ENCODE measurements around the gene BID. TPM values are rescaled to one million over a fixed set of nuclear protein-coding genes. Genes with fewer than 3 reads are reported as not detected.
"Not testable (repeated sequence)": the region's sequence is repeated elsewhere in the genome, so short reads cannot be mapped to it uniquely, and the experiment has no call there.

The BID gene
- polyA plus RNA-seq, 1 donor: 22.2 TPM

GRCh38 chr22:17769013-17769715 lies 5.1 kb downstream of the BID start:
- Histone ChIP-seq H3K27me3 (ENCODE audit: control insufficient read depth, insufficient read depth, low read length) (no peaks in the 10 kb centered on the region), H3K4me3 (ENCODE audit: low read length) (no peak overlapping the region), H3K9me3 (ENCODE audit: control insufficient read depth, low read depth, low read length) (no peaks in the 10 kb centered on the region), H3K36me3 (ENCODE audit: control insufficient read depth, insufficient read depth, low read length) (peaks cover 2% of the 10 kb centered on the region), H3K27ac (ENCODE audit: low read length) (no peak overlapping the region), H3K4me1 (ENCODE audit: control insufficient read depth, insufficient read depth, low read length) (peaks cover 14% of the 10 kb centered on the region)
- no peak for DNase-seq
- 94% methylated on average over 2 of the region's 14 CpGs for WGBS (ENCODE audit: insufficient coverage, low lambda C conversion rate)

- Histone ChIP-seq H3K36me3 (ENCODE audit: control insufficient read depth, insufficient read depth, low read length) (peaks cover 2% of the 10 kb centered on the region), H3K9me3 (ENCODE audit: control insufficient read depth, low read depth, low read length) (no peaks in the 10 kb centered on the region), H3K4me1 (ENCODE audit: control insufficient read depth, insufficient read depth, low read length) (peaks cover 4% of the 10 kb centered on the region), H3K27ac (ENCODE audit: low read length) (no peak overlapping the region), H3K27me3 (ENCODE audit: control insufficient read depth, insufficient read depth, low read length) (no peaks in the 10 kb centered on the region), H3K4me3 (ENCODE audit: low read length) (no peak overlapping the region)
- 95% methylated on average over 4 of the region's 14 CpGs for WGBS (ENCODE audit: insufficient coverage, low lambda C conversion rate)
- DNase-seq: no peak
Observed at GRCh38 chr22:17767233-17768065, 6.8 kb downstream of the BID start.

- not testable (repeated sequence) for H3K4me1 ChIP-seq (ENCODE audit: control insufficient read depth, insufficient read depth, low read length); DNase-seq; H3K27ac ChIP-seq (ENCODE audit: low read length); H3K27me3 ChIP-seq (ENCODE audit: control insufficient read depth, insufficient read depth, low read length); H3K9me3 ChIP-seq (ENCODE audit: control insufficient read depth, low read depth, low read length); H3K4me3 ChIP-seq (ENCODE audit: low read length); H3K36me3 ChIP-seq (ENCODE audit: control insufficient read depth, insufficient read depth, low read length)
- no CpG with 5 or more reads among the region's 5 CpGs for WGBS (ENCODE audit: insufficient coverage, low lambda C conversion rate)
Observed at GRCh38 chr22:17764852-17765251, 9.4 kb downstream of the BID start.

GRCh38 chr22:17764036-17764435 lies 10.2 kb downstream of the BID start:
- Histone ChIP-seq H3K4me3 (ENCODE audit: low read length) (no peak overlapping the region), H3K27me3 (ENCODE audit: control insufficient read depth, insufficient read depth, low read length) (no peaks in the 10 kb centered on the region), H3K27ac (ENCODE audit: low read length) (no peak overlapping the region), H3K9me3 (ENCODE audit: control insufficient read depth, low read depth, low read length) (no peaks in the 10 kb centered on the region), H3K36me3 (ENCODE audit: control insufficient read depth, insufficient read depth, low read length) (peaks cover under 1% of the 10 kb centered on the region), H3K4me1 (ENCODE audit: control insufficient read depth, insufficient read depth, low read length) (peaks cover 4% of the 10 kb centered on the region)
- DNase-seq: no peak
- WGBS (ENCODE audit: insufficient coverage, low lambda C conversion rate): 100% methylated on average over 1 of the region's 5 CpGs

DNA sequence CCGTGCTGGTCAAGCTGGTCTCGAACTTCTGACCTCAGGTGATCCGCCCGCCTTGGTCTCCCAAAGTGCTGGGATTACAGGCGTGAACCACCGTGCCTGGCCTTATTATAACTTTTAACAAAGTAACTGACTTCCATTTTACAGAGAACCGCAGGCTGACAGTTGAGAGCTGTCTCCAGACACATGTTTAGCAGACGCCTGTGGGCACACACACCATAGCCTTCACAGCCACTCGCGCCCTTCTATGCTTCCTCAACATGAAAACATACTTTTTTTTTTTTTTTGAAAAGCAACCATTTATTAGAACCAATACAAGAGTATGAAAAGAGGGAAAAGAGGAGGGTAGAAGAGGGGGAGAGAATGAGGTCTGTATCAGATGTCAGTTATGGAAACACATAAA lies 10.8 kb downstream of the BID start:
- H3K36me3 ChIP-seq (ENCODE audit: control insufficient read depth, insufficient read depth, low read length); H3K9me3 ChIP-seq (ENCODE audit: control insufficient read depth, low read depth, low read length); H3K4me3 ChIP-seq (ENCODE audit: low read length); H3K4me1 ChIP-seq (ENCODE audit: control insufficient read depth, insufficient read depth, low read length); H3K27me3 ChIP-seq (ENCODE audit: control insufficient read depth, insufficient read depth, low read length); DNase-seq; H3K27ac ChIP-seq (ENCODE audit: low read length): not testable (repeated sequence)
- no CpG with 5 or more reads among the region's 10 CpGs for WGBS (ENCODE audit: insufficient coverage, low lambda C conversion rate)

DNA sequence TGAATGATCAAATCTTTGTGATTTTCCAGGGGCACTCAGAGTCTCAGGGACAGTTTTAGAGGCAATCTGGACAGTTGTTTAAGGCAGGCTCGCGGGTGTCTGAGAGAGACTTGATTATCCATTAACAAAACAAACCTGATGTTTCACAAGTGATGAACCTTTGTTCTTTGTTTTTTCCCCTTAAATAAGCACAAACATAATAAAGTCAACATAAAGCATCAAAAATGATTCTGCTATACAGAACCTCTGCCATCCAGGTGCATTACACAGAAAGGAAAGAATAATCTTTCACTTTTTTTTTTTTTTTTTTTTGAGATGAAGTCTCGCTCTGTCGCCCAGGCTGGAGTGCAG lies 13.2 kb downstream of the BID start:
- no CpG with 5 or more reads among the region's 4 CpGs for WGBS (ENCODE audit: insufficient coverage, low lambda C conversion rate)
- H3K4me1 ChIP-seq (ENCODE audit: control insufficient read depth, insufficient read depth, low read length): no peaks in the 10 kb centered on the region
- H3K4me3 ChIP-seq (ENCODE audit: low read length): no peak overlapping the region
- no peaks in the 10 kb centered on the region for H3K36me3 ChIP-seq (ENCODE audit: control insufficient read depth, insufficient read depth, low read length)
- H3K27me3 ChIP-seq (ENCODE audit: control insufficient read depth, insufficient read depth, low read length): no peaks in the 10 kb centered on the region
- H3K27ac ChIP-seq (ENCODE audit: low read length): no peak overlapping the region
- no peak for DNase-seq
- H3K9me3 ChIP-seq (ENCODE audit: control insufficient read depth, low read depth, low read length): no peaks in the 10 kb centered on the region

- no peaks in the 10 kb centered on the region for H3K27me3 ChIP-seq (ENCODE audit: control insufficient read depth, insufficient read depth, low read length)
- H3K4me3 ChIP-seq (ENCODE audit: low read length): no peak overlapping the region
- H3K36me3 ChIP-seq (ENCODE audit: control insufficient read depth, insufficient read depth, low read length): no peaks in the 10 kb centered on the region
- H3K4me1 ChIP-seq (ENCODE audit: control insufficient read depth, insufficient read depth, low read length): no peaks in the 10 kb centered on the region
- DNase-seq: no peak
- H3K27ac ChIP-seq (ENCODE audit: low read length): no peak overlapping the region
- WGBS (ENCODE audit: insufficient coverage, low lambda C conversion rate): no CpG with 5 or more reads among the region's 14 CpGs
- H3K9me3 ChIP-seq (ENCODE audit: control insufficient read depth, low read depth, low read length): no peaks in the 10 kb centered on the region
Observed at GRCh38 chr22:17754233-17754925, 19.9 kb downstream of the BID start.

GRCh38 chr22:17753401-17753989 lies 20.8 kb downstream of the BID start:
- no CpG with 5 or more reads among the region's 13 CpGs for WGBS (ENCODE audit: insufficient coverage, low lambda C conversion rate)
- H3K4me3 ChIP-seq (ENCODE audit: low read length): no peak overlapping the region
- DNase-seq: no peak

GRCh38 chr22:17751596-17751995 lies 22.7 kb downstream of the BID start:
- no CpG with 5 or more reads among the region's 6 CpGs for WGBS (ENCODE audit: insufficient coverage, low lambda C conversion rate)
- Histone ChIP-seq H3K9me3 (ENCODE audit: control insufficient read depth, low read depth, low read length) (no peaks in the 10 kb centered on the region), H3K27me3 (ENCODE audit: control insufficient read depth, insufficient read depth, low read length) (no peaks in the 10 kb centered on the region), H3K27ac (ENCODE audit: low read length) (no peak overlapping the region), H3K4me3 (ENCODE audit: low read length) (no peak overlapping the region), H3K36me3 (ENCODE audit: control insufficient read depth, insufficient read depth, low read length) (no peaks in the 10 kb centered on the region), H3K4me1 (ENCODE audit: control insufficient read depth, insufficient read depth, low read length) (no peaks in the 10 kb centered on the region)
- no peak for DNase-seq

More at GRCh38 chr22:17753401-17753989, 20.8 kb downstream of the BID start:
- no peaks in the 10 kb centered on the region for H3K36me3 ChIP-seq (ENCODE audit: control insufficient read depth, insufficient read depth, low read length)
- H3K9me3 ChIP-seq (ENCODE audit: control insufficient read depth, low read depth, low read length): no peaks in the 10 kb centered on the region
- H3K4me1 ChIP-seq (ENCODE audit: control insufficient read depth, insufficient read depth, low read length): no peaks in the 10 kb centered on the region
- H3K27ac ChIP-seq (ENCODE audit: low read length): no peak overlapping the region
- no peaks in the 10 kb centered on the region for H3K27me3 ChIP-seq (ENCODE audit: control insufficient read depth, insufficient read depth, low read length)

Data from large intestine (tissue), 3 donors.